ENCODE results near the gene S100A14. TPM values are rescaled to one million over a fixed set of nuclear protein-coding genes. Genes with fewer than 3 reads are reported as not detected.

Gene S100A14
- total RNA-seq, 1 experiment from 2014 or later: 624 TPM

DNA sequence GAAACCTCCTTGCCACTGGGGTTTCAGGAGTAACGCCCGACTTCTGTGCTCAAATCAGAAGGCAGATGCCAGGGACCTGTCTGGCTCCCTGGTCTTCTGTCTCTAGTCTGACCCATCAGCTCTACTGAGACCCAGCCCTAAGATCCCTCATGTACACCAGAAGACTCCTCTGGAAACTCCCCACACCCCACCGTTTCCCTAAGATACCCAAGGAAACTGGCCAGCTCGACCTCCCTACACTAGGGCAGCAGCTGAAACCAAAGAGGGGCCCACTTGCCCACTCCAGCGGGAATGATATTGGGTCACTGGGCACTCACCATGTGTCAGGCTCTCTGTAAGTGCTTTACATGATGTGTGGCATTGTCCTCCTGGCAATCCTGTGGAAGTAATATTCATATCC is 2.7 kb downstream of the S100A14 start:
- intact Hi-C loops (cut with micrococcal nuclease; ENCODE audit: unreplicated experiment): loop anchor here (2.0 kb wide), 2 partner anchors 13 to 15 kb away; partner anchors contain the start of gene S100A13
- Histone ChIP-seq H3K4me1 (peaks cover 58% of the 10 kb centered on the region), H3K4me3 (ENCODE audit: low read depth, low read length) (peak overlapping the region; percentile 73), H3K27me3 (replicated peaks; ENCODE audit: control insufficient read depth, insufficient read depth, low read length) (no peaks in the 10 kb centered on the region), H3K9me3 (no peaks in the 10 kb centered on the region), H3K36me3 (ENCODE audit: control insufficient read depth, insufficient read depth, low read length) (peaks cover 3% of the 10 kb centered on the region; the same call in 1 of the 2 replicates)
- H3K27me3 Mint-ChIP-seq (ENCODE audit: insufficient read depth, unreplicated experiment): no peaks in the 10 kb centered on the region
- H3K9me3 Mint-ChIP-seq (ENCODE audit: unreplicated experiment): no peaks in the 10 kb centered on the region
- TSS peak; percentile 29 for BruUV-seq (replicated peaks)
- H3K4me3 Mint-ChIP-seq (ENCODE audit: unreplicated experiment): peak overlapping the region; percentile 74
- TF ChIP-seq, protein P1, sequence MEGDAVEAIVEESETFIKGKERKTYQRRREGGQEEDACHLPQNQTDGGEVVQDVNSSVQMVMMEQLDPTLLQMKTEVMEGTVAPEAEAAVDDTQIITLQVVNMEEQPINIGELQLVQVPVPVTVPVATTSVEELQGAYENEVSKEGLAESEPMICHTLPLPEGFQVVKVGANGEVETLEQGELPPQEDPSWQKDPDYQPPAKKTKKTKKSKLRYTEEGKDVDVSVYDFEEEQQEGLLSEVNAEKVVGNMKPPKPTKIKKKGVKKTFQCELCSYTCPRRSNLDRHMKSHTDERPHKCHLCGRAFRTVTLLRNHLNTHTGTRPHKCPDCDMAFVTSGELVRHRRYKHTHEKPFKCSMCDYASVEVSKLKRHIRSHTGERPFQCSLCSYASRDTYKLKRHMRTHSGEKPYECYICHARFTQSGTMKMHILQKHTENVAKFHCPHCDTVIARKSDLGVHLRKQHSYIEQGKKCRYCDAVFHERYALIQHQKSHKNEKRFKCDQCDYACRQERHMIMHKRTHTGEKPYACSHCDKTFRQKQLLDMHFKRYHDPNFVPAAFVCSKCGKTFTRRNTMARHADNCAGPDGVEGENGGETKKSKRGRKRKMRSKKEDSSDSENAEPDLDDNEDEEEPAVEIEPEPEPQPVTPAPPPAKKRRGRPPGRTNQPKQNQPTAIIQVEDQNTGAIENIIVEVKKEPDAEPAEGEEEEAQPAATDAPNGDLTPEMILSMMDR (IDR thresholded peaks at IDR 0.05; ENCODE audit: insufficient read depth in 1 of 2, low read depth in 1 of 2, low read length in 1 of 2, severe bottlenecking in 1 of 2, unreplicated experiment in 1 of 2): no peak
- no peak for DNase-seq
- H3K27ac Mint-ChIP-seq (ENCODE audit: unreplicated experiment): peak overlapping the region; percentile 56
- ChIA-PET POLR2A (interaction anchor here (1.0 to 3.4 kb wide), 7 partner anchors 9 to 88 kb away, joined by 3 to 40 read pairs (median 6); partner anchors contain the start of genes CHTOP and S100A13), CTCF (interaction anchor here (1.3 to 3.6 kb wide), 6 partner anchors 14 to 102 kb away, joined by 6 to 41 read pairs (median 10); partner anchors contain the start of genes CHTOP and S100A13)
- peaks cover 60% of the 10 kb centered on the region for H3K4me1 Mint-ChIP-seq (ENCODE audit: low read depth, unreplicated experiment)
- peaks cover 83% of the 10 kb centered on the region for H3K36me3 Mint-ChIP-seq (ENCODE audit: insufficient read depth, unreplicated experiment)

DNA sequence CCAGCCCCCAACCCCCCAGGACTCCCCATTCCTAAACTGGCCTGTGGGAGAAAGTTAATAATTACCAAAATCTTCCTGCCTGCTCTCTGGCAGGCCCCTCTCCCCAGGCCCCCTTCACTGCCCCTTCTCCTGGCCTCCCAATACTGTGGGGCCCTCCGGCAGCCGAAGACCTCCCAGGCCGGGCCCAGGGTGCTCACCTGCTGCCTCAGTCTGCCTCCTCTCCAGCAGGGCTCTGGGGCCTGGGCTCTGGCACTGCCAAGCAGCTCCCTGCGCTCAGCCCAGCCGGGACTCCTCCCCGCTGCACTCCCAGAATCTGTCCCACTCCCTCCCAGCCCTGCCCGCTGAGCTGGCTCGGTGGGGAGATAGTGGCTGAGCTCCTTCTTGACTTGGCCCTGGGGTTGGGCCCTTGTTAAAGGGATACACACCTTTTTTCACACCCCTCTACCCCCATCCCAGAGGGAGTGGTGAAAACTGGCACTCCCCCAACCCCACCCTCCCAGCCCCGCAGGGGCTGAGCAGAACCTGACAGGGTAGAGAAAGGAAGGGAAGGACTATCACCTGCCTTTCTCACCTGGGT is 3.3 kb downstream of the S100A14 start, which contains the start of gene S100A16:
TSS of gene S100A16 (minus strand) at position 383 of the 577 bp plus-strand sequence. CDS start 4,986 bp downstream, outside the sequence.
- Mint-ChIP-seq H3K4me3 (ENCODE audit: unreplicated experiment) (peak within 1 kb of the TSS; percentile 74), H3K4me1 (ENCODE audit: low read depth, unreplicated experiment) (peaks cover 62% of the 10 kb centered on the region), H3K9me3 (ENCODE audit: unreplicated experiment) (no peaks in the 10 kb centered on the region), H3K36me3 (ENCODE audit: insufficient read depth, unreplicated experiment) (peaks cover 84% of the 10 kb centered on the region), H3K27ac (ENCODE audit: unreplicated experiment) (peak within 1 kb of the TSS; percentile 56), H3K27me3 (ENCODE audit: insufficient read depth, unreplicated experiment) (no peaks in the 10 kb centered on the region)
- BruUV-seq (replicated peaks): no TSS peak
- H3K36me3 ChIP-seq (ENCODE audit: control insufficient read depth, insufficient read depth, low read length): peaks cover 4% of the 10 kb centered on the region; the same call in 1 of the 2 replicates
- TF ChIP-seq, protein P1 (IDR thresholded peaks at IDR 0.05; ENCODE audit: insufficient read depth in 1 of 2, low read depth in 1 of 2, low read length in 1 of 2, severe bottlenecking in 1 of 2, unreplicated experiment in 1 of 2): no peak
- H3K27me3 ChIP-seq (replicated peaks; ENCODE audit: control insufficient read depth, insufficient read depth, low read length): no peaks in the 10 kb centered on the region
- no peaks in the 10 kb centered on the region for H3K9me3 ChIP-seq
- intact Hi-C loops (cut with micrococcal nuclease; ENCODE audit: unreplicated experiment): loop anchor here (1.0 to 2.0 kb wide), 3 partner anchors 14 to 98 kb away; partner anchors contain the start of gene S100A13
- peaks cover 62% of the 10 kb centered on the region for H3K4me1 ChIP-seq
- peak; percentile 87 to 88 for DNase-seq
- ChIA-PET POLR2A (interaction anchor here (0.5 to 3.4 kb wide), 14 partner anchors 8 to 97 kb away, joined by 3 to 40 read pairs (median 4); partner anchors contain the start of genes CHTOP and S100A13), CTCF (interaction anchor here (0.5 to 3.6 kb wide), 13 partner anchors 14 to 260 kb away, joined by 3 to 41 read pairs (median 4); partner anchors contain the start of genes CHTOP and S100A13)
- H3K4me3 ChIP-seq (ENCODE audit: low read depth, low read length): peak within 1 kb of the TSS; percentile 73

DNA sequence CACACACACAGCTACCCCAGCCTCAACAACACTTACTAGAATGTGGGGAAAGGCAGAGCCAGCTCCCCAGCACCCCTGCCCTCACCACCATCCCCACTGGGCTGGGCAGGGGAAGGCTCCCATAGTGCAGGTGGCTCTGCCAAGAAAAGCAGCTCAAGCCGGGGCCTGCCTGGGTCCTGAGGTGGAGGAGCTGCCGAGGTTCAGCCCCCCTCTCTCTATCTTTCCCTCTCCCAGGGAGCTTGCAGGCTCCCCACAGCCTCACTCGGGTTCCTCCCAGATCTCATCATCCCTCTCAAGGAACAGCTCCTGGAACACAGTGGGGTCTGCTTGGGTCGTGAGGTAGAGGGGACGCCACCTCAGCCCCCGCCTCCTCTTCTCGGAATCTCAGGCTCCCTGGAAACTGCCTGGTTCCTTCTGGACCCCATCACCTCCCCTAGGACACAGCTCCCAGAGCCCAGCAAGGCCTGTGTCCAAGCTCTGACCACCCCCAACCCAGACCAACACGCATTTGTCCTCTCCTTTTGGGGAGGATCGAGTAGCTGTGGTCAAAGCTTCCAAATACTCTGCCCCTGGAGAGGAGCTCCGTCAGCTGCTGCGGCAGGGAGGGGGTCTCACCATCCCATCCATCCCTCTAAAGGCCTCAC is 3.9 kb downstream of the S100A14 start:
- Mint-ChIP-seq H3K4me3 (ENCODE audit: unreplicated experiment) (peak overlapping the region; percentile 74), H3K27me3 (ENCODE audit: insufficient read depth, unreplicated experiment) (no peaks in the 10 kb centered on the region), H3K4me1 (ENCODE audit: low read depth, unreplicated experiment) (peaks cover 57% of the 10 kb centered on the region), H3K9me3 (ENCODE audit: unreplicated experiment) (no peaks in the 10 kb centered on the region), H3K36me3 (ENCODE audit: insufficient read depth, unreplicated experiment) (peaks cover 80% of the 10 kb centered on the region), H3K27ac (ENCODE audit: unreplicated experiment) (peak overlapping the region; percentile 56)
- Histone ChIP-seq H3K27me3 (replicated peaks; ENCODE audit: control insufficient read depth, insufficient read depth, low read length) (no peaks in the 10 kb centered on the region), H3K4me3 (ENCODE audit: low read depth, low read length) (peak overlapping the region; percentile 73), H3K9me3 (no peaks in the 10 kb centered on the region), H3K4me1 (peaks cover 62% of the 10 kb centered on the region), H3K36me3 (ENCODE audit: control insufficient read depth, insufficient read depth, low read length) (peaks cover 6% of the 10 kb centered on the region)
- ChIA-PET CTCF (interaction anchor here (0.5 to 3.6 kb wide), 14 partner anchors 15 to 324 kb away, joined by 3 to 41 read pairs (median 4); partner anchors contain the start of genes CHTOP and S100A13), POLR2A (interaction anchor here (0.5 to 3.4 kb wide), 15 partner anchors 8 to 98 kb away, joined by 3 to 40 read pairs (median 4); partner anchors contain the start of genes CHTOP and S100A13)
- intact Hi-C loops (cut with micrococcal nuclease; ENCODE audit: unreplicated experiment): loop anchor here (1.0 to 2.0 kb wide), 3 partner anchors 13 to 97 kb away; partner anchors contain the start of gene S100A13
- TF ChIP-seq, protein P1 (IDR thresholded peaks at IDR 0.05; ENCODE audit: insufficient read depth in 1 of 2, low read depth in 1 of 2, low read length in 1 of 2, severe bottlenecking in 1 of 2, unreplicated experiment in 1 of 2): no peak
- DNase-seq: no peak
- no TSS peak for BruUV-seq (replicated peaks)

Data from Caco-2 (cell line).